ENCODE results near the gene RMI1.

DNA sequence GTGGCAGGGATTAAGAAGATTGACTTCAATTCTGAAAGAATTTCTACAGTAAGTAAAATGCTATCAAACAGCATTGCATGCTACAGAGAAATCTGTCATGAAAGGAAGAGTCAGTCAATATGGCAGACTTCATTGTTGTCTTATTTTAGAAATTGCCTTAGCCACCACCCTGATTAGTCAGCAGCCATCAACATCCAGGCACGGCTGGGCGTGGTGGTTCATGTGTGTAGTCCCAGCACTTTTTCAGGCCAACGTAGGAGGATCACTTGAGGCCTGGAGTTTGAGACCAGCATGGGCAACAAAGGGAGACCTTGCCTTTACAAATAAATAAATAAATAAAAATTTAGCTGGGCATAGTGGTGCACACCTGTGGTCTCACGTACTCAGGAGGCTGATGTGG lies 46.6 kb downstream of the RMI1 start:
- no peak for TF ChIP-seq POLR2A (IDR thresholded peaks at IDR 0.05)
- TF ChIP-seq, protein P1, sequence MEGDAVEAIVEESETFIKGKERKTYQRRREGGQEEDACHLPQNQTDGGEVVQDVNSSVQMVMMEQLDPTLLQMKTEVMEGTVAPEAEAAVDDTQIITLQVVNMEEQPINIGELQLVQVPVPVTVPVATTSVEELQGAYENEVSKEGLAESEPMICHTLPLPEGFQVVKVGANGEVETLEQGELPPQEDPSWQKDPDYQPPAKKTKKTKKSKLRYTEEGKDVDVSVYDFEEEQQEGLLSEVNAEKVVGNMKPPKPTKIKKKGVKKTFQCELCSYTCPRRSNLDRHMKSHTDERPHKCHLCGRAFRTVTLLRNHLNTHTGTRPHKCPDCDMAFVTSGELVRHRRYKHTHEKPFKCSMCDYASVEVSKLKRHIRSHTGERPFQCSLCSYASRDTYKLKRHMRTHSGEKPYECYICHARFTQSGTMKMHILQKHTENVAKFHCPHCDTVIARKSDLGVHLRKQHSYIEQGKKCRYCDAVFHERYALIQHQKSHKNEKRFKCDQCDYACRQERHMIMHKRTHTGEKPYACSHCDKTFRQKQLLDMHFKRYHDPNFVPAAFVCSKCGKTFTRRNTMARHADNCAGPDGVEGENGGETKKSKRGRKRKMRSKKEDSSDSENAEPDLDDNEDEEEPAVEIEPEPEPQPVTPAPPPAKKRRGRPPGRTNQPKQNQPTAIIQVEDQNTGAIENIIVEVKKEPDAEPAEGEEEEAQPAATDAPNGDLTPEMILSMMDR (IDR thresholded peaks at IDR 0.05) = no peak
- TF ChIP-seq POLR2AphosphoS5 (IDR thresholded peaks at IDR 0.05; ENCODE audit: insufficient read depth in 1 of 2, low read depth in 1 of 2) = no peak
